GM21360 (cell line): ENCODE data around the gene TSPAN32.
"Not testable (repeated sequence)": the region's sequence is repeated elsewhere in the genome, so short reads cannot be mapped to it uniquely, and the experiment has no call there.

Experiments used
- ATAC-seq: cut with Tn5 transposase; IDR thresholded peaks from one replicate; pipeline ENCODE4 v1.9.1; 2021; ENCODE audit warnings: mild to moderate bottlenecking, moderate library complexity; ENCODE audit not compliant: unreplicated experiment

The TSPAN32 gene

DNA sequence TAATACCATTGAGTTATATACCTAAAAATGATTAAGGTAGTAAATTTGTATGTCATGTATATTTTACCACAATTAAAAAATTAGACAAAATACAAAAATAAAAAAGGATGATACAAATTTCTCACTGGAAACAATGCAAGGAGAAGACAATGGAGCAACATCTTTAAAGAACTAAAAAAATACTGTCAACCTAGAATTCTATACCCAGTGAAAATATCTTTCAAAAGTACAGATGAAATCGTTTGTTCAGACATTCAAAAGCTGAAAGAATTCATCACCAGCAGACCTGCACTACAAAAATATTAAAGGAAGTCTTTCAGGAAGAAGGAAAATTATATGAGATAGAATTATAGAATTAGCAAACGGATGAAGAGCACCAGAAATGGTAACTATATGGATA is 21.6 kb upstream of the TSPAN32 start:
- ATAC-seq, result no peak

DNA sequence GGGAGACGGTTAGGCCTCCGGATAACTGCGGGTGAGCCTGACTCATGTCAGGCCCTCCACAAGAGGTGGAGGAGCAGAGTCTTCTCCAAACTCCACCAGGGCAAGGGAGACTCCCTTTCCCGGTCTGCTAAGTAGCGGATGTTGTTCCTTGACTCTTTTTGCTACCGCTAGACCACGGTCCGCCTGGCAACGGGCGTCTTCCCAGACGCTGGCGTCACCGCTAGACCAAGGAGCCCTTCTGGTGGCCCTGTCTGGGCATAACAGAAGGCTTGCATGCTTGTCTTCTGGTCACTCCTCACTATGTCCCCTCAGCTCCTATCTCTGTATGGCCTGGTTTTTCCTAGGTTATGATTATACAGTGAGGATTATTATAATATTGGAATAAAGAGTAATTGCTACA is 15.5 kb upstream of the TSPAN32 start:
- not testable (repeated sequence) for ATAC-seq

- no peak for ATAC-seq
Measured at GRCh38 chr11:2287091-2287490, 14.7 kb upstream of the TSPAN32 start.

- ATAC-seq, result no peak
Measured at GRCh38 chr11:2289350-2289749, 12.5 kb upstream of the TSPAN32 start.

GRCh38 chr11:2289859-2290258 is 12.0 kb upstream of the TSPAN32 start:
- no peak for ATAC-seq

DNA sequence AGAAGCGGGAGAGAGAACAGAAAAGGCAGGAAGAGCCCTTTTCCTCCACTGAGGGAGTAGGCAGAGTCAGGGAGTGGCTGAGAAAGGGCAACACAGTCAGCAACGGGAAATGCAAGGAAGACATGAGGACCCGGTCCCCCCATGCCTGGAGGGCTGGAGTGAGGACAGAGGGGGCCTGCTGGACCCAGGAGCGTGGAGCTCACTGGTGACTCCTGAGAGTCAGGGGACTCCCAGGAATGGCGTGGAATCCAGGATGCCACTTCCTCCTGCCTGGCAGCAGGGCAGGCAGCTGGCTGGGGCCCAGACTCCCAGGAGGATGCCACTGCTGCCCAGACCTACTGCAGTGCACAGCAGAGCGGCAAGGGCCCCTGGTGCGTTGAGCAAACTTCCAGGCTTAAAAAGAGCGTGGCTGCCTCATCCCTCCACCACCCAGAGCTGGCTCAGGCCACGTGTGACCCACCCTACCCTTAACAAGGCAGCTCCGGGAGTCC is 11.4 kb upstream of the TSPAN32 start:
- ATAC-seq, result no peak

DNA sequence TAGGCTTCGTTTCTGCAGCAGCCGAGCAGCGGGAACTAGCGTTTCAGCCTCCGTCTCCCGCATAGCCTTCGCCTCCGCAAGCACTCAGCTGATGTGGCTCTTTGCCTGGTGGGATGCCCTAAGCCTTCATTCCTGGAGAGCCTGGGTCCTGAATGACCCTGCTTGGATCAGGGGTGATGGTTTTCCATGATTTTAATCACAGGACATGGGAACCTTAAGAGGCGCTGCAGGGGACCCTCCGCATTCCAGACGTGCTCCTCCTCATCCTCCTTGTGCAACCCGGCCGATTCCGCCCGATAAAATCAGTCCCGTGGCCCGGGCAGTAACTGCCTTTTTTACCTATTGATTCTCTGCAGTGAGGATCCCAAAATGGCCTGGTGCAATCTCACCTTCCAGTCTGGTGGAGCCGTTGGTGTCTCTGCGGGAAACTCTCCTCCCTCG is 8.3 kb upstream of the TSPAN32 start:
- ATAC-seq, result no peak

DNA sequence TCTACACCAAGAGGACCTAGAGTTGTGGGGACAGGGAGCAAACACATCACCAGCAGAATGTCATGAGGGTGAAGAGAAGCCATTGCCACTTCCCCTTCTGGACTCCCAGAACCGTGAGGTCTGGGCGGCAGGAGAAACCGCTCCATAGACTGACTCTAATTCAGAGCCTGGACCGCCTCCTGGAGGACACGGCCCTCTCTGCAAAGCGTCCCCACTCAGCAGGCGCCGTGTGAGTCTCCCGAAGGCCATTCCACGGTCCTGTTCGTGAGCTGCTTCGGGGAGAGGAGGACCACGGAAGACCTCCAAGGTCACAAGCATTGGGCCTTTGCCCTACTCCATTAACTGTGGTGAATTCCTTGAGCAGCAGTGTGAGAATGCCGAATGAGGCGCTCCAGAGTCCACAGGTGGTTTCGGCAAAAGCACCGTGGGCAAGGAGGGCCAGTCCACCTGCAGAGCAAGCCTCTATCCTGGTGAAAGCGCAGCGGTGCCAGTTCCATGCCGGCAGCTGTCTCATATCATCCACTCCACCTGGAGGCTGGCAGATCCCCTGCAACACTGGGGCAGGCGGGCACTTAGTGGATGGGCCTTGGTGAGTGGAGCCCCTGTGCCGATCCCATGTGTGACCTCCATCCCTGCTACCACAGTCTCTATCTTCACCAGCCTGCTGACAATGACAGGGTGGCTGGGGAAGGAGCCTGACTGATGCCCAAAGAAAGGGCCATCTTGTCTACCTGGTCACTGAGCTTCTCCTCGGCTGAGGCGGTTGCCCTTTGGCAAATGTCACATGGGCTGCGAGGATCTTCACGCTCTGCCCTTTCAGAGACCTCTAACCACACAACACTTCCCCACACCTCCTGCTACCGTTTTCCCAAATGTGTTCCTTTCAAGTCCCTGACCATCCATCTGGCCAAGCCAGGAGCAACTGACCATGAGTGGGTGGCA is 7.6 kb upstream of the TSPAN32 start:
- no peak for ATAC-seq

GRCh38 chr11:2294926-2295290 is 6.9 kb upstream of the TSPAN32 start:
- ATAC-seq, result no peak

- no peak for ATAC-seq
Measured at GRCh38 chr11:2295971-2296912, 5.6 kb upstream of the TSPAN32 start.

DNA sequence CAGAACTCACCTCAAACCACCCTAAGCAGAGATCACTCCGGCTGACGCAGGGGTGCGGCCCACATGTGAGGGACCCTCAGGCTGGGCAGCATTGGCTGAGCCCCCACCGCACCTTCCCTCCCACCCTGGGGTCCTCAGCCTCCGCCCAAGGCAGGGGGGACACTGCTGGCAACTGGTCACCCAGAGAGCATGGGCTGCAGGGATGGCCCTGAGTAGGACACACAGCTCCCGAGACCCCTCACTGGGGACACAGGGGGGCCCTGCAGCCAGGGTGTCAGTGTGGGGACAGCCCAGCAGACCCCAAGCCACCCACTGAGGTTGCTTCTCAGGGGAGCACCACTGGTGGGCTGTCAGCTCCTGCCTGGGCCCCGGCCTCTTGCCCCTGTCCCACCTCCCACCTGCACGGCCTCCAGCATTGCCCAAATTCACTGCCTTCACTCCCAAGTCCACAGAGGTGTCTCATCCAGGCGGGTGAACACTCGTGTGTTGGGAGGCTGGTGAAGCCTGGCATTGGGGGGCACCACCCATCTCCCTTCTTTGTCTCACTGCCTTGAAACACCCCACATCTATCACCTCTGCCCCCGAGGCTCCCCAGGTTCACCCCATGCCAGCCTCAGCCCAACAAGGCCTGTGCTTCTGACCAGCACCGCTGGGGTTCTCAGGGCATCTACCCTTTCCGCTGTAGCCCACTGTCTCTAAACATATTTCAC is 4.7 kb upstream of the TSPAN32 start:
- no peak for ATAC-seq

GRCh38 chr11:2297623-2298030 is 4.2 kb upstream of the TSPAN32 start:
- no peak for ATAC-seq

DNA sequence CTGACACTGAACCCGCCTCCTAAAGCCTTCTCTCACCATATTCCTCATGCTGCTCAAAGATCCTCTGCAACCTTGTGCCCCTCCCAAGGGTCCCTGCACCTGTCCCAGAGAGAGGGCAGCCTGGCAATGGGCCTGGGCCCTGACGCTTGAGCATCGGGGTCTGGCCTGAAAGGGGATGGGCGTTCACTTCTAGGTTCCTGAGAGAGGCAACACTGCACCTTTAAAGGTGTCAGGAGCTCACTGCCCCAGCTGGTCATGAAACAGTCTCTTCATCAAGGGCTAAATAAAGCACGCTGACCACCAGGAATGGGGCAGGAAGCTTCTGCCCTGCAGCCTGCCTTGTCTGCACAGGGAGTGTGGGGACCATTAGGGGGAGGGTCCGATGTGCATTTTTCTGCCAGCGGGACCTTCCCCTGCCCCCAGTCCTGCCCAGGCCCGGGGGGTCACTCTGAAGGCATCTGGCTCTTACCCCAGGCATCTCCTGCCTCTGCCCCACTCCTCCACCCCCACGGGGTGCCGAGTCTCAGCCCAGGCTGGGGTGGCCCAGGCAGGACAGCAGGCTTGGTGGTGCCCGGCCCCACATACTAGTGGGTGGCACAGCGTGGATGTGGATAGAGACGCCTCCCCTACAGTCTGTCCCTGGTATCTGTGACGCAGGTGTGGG is 3.5 kb upstream of the TSPAN32 start:
- ATAC-seq, result no peak

- no peak for ATAC-seq
Measured at GRCh38 chr11:2298795-2299761, 2.7 kb upstream of the TSPAN32 start.

GRCh38 chr11:2299773-2300172 is 2.0 kb upstream of the TSPAN32 start:
- ATAC-seq, result no peak

- ATAC-seq, result no peak
Measured at GRCh38 chr11:2300290-2300935, 1.4 kb upstream of the TSPAN32 start.

- ATAC-seq, result no peak
Measured at GRCh38 chr11:2300936-2301630, 730 bp upstream of the TSPAN32 start.

GRCh38 chr11:2302306-2302895 is 588 bp downstream of the TSPAN32 start:
- no peak for ATAC-seq
